SW 1271 (cell line): ENCODE measurements around the gene DENND1A.
A peak's percentile ranks its signal among the peaks of the same experiment; 100 is the strongest.

ENCODE experiments used
- DNase-seq, 2 experiments: peaks; one replicate each; lab custom pipeline; 2025; lab: John Stamatoyannopoulos, UW

The DENND1A gene

DNA sequence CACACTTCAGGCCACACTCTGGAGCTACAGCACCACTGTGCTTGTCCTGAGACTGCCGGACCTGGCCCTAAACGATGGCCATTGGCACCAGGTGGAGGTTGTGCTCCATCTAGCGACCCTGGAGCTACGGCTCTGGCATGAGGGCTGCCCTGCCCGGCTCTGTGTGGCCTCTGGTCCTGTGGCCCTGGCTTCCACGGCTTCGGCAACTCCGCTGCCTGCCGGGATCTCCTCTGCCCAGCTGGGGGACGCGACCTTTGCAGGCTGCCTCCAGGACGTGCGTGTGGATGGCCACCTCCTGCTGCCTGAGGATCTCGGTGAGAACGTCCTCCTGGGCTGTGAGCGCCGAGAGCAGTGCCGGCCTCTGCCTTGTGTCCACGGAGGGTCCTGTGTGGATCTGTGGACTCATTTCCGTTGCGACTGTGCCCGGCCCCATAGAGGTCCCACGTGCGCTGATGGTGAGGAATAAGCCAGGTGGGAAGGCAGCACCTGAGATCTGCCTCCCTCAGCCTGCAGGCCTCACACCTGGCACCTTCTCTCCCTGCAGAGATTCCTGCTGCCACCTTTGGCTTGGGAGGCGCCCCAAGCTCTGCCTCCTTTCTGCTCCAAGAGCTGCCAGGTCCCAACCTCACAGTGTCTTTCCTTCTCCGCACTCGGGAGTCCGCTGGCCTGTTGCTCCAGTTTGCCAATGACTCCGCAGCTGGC, 559.2 kb downstream of the DENND1A start:
- no peak for DNase-seq

DNA sequence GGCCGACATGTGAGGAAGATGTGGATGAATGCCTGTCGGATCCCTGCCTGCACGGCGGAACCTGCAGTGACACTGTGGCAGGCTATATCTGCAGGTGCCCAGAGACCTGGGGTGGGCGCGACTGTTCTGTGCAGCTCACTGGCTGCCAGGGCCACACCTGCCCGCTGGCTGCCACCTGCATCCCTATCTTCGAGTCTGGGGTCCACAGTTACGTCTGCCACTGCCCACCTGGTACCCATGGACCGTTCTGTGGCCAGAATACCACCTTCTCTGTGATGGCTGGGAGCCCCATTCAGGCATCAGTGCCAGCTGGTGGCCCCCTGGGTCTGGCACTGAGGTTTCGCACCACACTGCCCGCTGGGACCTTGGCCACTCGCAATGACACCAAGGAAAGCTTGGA, 559.8 kb downstream of the DENND1A start:
- no peak for DNase-seq

DNA sequence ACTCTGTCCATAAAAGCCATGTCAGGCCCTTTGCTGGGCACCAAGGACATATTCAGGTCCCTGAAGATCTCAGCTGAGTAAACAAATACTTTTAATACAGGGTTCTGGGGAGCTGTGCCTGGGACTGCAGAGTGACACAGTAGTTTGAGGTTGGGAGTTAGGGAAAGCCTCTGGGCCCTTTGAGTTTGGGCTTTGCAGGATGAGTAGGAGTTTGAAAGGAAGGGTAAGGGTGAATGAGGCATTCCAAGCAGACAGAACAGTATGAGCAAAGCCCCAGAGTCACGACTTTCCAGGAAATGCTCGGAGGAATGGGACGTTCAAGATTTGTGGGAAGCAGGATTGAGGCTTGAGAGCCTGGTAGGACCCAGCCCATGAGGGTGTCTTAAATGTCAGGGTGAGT, 560.6 kb downstream of the DENND1A start:
- DNase-seq = no peak

DNA sequence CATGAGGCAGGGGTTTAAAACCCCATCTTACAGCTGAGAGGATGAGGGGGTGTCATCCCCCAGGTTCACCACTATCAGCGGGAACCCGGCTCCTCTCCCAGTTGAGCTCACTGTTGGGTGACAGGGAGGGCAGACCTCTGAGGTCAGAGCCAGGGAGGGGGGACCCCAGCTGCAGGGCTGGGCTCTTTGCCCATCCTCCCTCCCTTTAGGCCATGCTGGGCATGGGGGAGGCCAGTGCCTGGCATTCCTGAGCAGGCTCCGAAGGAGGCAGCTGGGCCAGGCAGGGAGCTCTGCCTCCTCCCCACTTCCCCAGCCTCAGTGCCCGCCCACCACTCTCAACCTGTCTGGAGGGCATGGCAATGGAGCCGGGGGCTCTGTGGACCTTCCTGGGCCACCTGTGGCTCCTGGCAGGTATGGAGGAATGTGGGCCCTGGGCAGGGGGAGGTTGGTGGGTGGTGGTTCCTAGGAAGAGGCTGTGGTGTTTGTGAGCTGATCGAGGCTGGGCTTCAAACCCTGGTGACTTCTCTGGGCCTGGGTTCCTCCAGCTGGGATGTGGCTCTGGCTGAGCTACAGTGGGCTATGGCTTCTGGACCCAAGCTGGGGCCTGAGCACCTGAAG, 561.3 kb downstream of the DENND1A start:
- no peak for DNase-seq

DNA sequence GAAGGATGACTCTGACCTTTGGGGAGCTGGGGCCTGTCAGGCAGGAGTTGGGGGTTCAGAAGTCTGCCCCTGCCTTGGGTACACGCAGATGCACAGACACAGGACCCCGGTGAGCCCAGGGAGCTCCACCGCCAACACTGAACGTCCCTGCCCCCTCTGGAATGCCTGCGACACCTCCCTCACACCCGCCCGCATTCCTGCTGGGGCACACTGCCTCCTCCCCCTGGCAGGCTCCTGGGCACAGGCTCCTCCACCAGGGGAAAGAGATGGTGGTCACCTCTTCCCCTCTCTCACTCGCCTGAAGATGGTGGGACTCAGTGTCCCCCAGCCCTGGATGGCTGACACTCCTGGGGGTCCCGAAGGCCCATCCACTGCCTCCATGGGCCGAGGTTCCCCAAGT, 561.9 kb downstream of the DENND1A start:
- DNase-seq = no peak

DNA sequence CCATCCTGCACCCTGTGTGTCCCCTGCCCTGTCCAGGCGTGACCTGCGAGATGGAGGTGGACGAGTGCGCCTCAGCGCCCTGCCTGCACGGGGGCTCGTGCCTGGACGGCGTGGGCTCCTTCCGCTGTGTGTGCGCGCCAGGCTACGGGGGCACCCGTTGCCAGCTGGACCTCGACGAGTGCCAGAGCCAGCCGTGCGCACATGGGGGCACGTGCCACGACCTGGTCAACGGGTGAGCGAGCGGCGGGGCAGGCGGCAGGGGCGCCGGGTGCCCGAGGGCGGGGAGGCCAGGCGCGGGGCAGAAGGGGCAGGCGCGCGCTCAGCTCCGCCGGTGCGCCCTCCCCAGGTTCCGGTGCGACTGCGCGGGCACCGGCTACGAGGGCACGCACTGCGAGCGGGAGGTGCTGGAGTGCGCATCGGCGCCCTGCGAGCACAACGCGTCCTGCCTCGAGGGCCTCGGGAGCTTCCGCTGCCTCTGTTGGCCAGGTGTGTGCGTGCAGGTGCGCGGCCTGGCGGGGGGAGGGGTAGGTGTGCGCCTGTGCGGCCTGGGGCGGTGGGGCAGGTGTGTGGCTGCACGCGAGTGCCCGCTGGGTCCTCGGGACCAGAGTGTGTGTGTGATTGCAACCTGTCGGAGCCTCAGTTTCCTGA, 563.9 kb downstream of the DENND1A start:
- no peak for DNase-seq

DNA sequence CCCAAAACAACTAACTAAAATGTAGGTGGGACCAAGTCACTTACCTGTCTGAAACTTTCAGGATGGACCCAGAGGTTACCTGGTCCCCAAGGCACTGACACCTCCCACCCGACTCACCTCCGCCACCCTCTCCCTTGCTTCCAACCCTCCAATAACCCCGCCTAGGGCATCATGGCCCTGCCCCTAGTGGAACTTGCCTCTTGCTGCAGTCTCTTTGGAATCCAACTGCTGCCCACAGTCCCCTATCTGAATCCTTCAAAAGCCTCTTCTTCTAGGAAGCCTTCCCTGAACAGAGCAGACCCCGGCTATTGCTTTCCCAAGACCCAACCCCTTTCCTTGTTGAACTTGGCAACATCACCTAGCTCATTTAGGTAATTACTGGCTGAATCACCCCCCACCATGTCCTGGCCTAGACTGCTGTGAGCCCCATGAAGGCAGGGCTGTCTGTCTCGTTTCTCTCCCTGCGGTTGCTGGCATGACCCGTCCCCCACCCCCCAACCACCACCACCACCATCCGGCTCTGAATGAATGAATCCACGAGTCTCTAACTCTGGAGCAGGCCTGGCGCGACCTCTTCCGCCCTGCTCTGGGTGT, 564.5 kb downstream of the DENND1A start:
- DNase-seq = peak in 1 of 2 experiments; percentile 31

DNA sequence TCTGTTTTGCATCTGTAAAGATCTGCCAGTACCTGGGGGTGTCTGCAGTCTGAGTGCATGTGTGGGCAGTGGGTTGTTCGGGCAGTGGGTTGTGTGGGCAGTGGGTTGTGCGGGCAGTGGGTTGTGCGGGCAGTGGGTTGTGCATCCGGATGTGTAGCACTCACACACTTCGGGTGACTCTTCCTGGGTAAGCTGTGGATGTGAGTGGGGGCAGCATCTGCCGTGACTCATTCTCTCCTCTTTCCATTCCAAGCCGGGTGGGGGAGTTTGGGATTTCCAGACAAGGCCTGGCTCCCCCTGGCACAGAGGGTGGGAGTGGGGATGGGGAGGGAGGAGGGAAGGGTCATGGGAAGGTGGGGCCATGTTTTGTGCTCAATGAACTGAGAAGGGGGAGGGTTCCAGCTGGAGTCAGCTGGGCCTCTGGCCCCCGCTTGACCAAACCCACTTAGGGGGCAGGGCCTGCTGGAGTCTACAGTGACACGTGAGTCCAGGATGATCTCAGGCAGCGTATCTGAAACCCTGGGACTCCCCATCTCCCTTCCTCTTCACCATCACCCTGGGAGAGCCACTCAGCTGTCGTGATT, 565.6 kb downstream of the DENND1A start:
- no peak for DNase-seq

DNA sequence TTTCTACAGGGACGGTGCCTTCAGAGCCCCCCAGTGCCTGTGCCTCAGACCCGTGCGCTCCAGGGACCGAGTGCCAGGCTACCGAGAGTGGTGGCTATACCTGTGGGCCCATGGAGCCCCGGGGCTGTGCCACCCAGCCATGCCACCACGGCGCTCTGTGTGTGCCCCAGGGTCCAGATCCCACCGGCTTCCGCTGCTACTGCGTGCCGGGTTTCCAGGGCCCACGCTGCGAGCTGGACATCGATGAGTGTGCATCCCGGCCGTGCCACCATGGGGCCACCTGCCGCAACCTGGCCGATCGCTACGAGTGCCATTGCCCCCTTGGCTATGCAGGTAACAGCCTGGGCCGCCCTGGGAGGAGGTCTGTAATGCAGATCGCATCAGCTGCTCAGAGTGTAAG, 567.1 kb downstream of the DENND1A start:
- DNase-seq = no peak

DNA sequence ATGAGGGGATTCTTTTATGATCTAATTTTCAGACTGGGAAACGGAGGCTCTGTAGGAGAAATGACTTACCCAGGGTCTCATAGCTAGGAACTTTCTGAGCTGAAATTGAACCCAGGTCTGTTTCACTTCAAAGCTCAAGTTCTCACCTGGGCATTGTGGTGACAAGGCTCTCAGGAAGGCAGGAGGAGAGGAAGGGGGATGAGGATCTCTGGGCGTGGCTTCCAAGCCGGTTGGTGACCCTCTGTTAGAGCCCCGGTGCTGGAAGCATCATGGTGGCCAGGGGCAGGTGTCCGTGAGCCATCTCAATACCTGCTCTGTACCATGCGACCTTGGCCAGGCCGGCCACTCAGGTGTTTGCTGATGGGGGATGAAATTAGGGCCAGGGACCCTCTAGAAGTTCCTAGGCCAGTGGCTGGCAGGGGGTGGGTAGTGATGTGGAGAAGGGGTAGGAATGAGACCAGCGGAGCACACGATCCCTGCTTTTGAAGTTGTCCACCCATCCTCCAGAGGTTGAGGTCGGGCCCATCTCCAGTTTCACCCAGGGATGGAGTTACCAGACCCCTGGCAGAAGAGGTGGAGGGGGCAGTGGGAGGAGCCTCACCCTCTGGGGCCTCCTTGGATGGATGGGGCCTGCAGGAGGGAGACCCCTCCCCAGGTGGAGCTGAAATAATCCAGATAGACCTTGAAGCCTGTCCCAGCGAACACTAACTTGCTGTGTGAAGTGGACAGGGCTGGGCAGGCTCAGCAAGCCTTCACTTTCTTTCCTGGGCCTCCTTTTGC, 568.0 kb downstream of the DENND1A start:
- no peak for DNase-seq

DNA sequence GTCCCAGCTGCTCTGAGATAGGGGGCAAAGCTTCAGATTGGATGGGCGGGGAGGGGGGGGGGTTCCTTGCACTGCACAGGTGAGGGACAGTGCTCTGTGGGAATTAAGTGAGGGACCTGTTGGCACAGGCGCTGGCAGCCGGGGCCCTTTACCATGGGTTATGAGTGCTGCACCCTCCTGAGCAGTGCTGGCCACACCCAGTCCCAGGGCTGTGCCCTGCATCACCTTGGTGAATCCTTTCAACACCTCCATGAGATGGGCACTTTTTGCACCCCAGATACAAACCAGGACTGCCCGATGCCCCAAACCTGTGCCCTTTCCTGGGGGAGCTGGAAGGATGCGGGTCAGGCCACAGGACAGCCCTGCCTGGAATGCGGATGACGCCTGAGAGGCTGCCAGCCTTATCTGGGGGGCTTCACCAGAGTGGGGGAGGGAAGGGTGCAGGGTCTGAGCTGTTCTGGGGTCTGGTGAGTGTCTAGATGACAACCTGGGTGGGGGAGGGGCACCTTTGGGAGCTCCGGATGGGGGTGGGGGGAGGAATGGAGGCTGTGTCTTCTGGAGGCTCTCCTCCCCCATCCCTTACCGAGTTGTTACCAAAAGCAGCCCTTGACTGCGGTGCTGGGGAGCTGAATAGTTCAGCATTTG, 568.7 kb downstream of the DENND1A start:
- DNase-seq = no peak

DNA sequence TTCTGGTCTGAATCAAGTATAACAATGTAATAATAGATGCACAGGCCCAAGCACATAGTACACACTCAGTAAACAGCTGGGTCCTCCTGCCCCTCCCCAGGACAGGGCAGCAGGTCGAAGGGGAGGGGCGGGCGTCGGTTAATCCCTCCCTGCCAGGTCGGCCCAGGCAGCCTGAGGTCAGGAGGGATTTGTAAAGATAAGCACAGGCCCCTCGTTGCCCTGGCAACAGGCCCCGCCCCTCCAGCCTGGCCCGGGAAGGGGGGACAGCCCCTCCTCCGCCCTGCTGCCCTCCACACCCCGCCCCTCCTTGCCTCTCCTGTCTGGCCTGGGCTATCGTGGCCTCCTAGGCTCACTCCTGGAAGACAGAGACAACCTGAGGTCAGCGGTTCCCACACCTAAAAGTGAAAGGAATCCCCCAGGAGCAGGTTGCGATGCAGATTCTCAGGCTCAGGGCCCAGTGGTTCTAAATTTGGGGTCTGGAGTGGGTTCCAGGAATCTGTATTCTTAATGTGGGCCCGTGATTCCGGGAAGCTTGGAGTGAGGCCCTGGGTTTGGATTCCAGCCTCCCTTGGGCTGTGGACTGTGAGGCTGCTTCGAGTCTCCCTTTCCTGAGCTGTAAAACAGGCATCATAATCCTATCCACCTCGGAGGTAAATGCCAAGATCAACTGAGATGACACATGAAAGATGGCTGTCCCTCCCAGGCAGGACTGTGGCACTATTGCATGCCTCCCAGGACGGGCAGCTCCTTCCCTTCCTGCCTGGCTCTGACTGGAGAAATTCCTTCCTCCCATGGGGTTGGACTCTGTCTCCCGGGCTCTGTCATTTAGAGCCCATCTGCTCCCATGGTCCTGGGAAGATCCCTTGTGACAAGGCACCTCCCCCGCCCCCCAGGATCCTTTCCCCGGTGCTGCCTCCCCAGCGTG, 569.5 kb downstream of the DENND1A start:
- DNase-seq = no peak

DNA sequence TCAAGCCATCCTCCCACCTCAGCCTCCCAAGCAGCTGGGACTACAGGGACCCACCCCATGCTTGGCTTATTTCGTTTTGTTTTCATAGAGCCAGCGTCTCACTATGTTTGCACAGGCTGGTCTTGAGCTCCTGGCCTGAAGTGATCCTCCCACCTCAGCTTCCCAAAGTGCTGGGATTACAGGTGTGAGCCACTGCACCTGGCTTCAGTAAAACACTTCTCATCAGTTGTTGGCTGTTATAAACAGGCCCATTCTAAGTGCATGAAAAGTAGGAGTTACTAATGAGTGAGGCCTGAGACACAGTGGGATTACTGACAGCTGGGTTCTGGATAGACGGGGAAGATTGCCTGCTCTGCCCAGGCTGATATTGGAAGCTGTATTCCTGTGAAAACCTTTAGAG, 570.4 kb downstream of the DENND1A start:
- no peak for DNase-seq

DNA sequence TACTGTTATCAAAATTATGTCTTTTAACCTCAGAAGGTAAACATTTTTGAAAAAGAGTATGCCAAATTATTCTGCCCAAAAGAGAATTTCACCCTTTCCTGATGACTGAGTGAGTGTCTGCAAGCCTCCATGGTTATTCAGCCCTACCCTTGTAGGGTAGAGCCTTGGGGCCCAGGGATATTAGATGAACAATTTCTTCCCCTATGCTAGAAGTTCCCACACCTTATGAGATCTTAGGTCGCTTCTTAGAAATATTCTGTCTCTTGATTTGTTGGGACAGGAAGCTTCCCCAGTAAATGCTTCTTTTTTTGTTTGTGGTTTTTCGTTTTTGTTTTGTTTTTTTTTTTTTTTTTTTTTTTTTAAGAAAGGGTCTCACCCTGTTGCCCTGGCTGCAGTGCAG, 570.8 kb downstream of the DENND1A start:
- DNase-seq = no peak

DNA sequence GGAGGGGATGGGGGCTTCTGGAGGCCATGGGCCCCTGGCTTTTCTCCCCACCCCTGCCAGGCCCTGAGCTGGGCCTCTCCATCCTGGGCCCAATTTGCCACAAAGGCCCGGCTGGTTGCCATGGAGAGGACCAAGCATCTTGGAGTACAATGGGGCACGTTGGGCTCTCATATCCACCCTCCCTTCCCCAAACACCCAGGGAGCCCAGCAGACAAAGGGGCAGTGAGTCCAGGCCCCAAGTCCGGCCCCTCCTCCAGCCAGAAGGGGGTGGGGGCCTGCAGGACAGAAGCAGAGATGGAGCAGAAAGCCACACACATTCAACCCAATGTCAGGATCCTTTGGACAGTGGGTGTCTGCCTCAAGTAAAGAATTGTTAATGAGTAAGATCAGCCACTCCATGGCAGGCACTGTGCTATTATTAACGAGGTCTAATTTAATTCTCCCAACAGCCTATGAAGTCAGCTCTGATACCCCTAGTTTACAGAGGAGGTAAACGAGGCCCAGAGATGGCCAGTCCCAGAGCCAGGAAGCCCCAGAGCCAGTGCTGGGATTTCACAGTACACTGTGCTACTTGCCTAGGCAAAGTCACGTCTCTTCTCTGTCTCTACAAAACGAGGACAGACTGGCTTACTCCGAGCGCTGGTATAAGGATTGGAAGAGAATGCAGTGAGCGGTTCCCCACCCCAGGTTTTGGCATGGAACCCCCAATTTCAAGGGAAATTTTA, 571.6 kb downstream of the DENND1A start:
- no peak for DNase-seq

DNA sequence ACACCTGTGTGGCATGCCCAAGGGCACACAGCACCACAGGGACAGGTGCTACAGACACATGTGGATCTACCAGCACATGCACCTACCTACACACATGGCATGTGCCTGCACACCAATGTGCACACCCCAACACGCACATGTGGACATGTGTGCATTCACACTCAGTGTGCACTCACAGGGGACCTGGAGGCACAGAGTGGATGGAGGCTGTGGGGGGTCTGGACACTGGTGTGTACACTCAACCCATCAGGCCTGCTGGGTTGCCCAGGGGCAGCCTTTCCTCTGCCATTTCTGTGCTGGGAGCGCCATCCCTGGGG, 572.2 kb downstream of the DENND1A start:
- DNase-seq = no peak

DNA sequence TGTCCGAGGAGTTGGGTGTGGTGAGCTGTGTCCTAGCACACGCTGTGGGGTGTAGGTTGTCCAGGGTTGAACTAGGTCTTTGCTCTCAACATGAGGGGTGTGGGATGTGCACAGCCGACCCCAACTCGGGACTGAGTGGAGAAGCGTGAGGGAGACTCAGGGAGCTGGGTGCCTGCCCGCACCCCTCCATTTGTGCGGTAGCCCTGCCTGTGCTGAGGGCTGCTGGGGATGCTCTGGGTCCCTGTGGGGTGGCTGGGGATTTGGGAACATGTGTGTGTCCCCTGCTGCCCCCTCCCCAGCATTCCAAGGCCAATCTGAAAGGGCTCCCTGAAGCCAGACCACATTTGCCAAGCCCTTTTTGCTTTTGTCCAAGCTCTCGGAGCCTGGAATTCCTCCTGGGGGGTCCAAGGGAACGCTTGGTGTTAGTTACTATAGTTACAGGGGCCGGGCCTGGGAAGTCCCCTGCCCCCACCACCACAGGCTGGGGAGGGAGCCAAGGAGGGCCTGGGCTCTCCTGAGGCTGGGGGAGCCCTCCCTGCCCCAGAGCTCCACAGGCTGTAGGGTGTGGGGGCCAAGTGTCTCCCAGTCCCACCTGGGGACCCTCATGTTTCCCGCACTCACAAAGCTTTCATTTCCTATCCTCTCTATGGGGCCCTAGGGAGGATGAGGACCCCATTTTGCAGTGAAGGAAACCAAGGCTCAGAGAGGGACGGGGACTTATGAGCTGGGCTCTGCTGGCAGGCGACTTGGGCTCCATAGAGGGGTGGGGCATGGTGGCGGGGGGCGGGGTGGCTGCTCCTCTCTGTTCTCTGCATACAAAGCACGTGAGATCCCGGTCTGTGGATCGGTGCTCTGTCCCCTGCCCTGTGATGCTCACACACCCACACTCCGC, 572.8 kb downstream of the DENND1A start:
- no peak for DNase-seq

DNA sequence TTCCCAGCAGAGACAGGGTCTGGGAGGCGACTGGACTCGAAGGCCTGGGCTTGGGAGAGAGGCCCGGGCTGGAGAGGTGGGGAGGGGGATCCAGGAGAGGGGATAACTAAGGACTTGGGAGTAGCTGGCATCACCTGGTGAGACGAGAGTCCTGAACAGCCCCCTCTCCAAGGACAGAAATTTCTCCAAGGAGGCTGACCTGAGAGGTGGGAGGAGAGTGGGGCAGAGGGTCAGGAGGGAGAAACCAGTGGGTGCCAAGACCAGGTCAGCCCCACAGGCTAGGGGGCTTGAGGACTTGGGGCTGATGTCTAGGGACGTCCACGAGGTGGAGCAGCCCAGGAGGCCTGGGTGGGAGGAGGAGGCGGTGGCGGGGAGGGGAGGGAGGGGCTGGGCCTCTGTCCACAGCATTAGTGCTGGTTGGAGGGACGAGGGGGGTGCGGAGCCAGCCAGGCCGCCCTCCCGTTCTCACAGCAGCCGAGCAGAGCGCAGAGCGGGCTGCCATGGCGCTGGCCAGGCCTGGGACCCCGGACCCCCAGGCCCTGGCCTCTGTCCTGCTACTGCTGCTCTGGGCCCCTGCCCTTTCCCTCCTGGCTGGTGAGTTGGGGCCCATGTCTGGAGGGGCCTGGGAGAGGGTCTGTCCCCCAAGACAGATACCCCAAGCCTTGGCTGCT, 574.0 kb downstream of the DENND1A start, which contains the start of gene CRB2:
CRB2 (plus strand) TSS at position 437 of the 671 bp plus-strand sequence; CDS start at position 501, 64 bp downstream.
- DNase-seq = no peak
